T-helper 1 cell treated with Interleukin-12 subunit alpha and Interleukin-12 subunit beta and Interleukin-4 antibody, amounts not matched to agents 30 μg/mL and 1 μg/mL, for 36 hours (primary cell): ENCODE data around the gene ADRA1B.

Experiments
- H3K27ac Mint-ChIP-seq: one replicate; pipeline ENCODE4 v1.8.0; 2021; ENCODE audit warnings: mild to moderate bottlenecking, mixed read lengths
- H3K27me3 Mint-ChIP-seq: one replicate; pipeline ENCODE4 v1.8.0; 2021; ENCODE audit warnings: low read depth, mixed read lengths
- H3K36me3 Mint-ChIP-seq: one replicate; pipeline ENCODE4 v1.8.0; 2021; ENCODE audit warnings: low read depth, mixed read lengths
- H3K4me1 Mint-ChIP-seq: one replicate; pipeline ENCODE4 v1.8.0; 2021; ENCODE audit warnings: low read depth, mixed read lengths
- H3K4me3 Mint-ChIP-seq: one replicate; pipeline ENCODE4 v1.8.0; 2021; ENCODE audit warnings: mild to moderate bottlenecking, moderate library complexity, mixed read lengths
- H3K9me3 Mint-ChIP-seq: one replicate; pipeline ENCODE4 v1.8.0; 2021; ENCODE audit warnings: mixed read lengths

The ADRA1B gene

DNA sequence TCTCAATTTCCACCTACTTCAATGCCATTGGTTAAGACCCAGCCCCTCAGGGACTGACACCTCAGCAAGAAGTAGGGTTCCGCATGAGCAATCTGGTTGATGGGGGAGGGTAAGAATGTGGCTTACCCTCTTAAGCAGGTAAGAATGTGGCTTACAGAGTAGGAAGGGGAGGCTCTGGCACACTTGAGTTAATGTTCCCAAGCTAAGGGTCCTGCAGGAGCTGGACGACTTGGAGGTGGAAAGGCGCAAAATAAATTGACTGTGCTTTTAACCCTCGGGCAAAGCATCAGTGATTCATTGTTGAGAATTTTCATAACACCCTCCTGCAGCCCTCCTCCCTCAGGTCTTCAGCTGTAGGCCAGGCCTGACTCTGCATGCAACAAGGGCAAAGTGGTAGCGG lies 24.9 kb upstream of the ADRA1B start:
- Mint-ChIP-seq H3K4me3 (no peak overlapping the region), H3K4me1 (no peaks in the 10 kb centered on the region), H3K9me3 (no peaks in the 10 kb centered on the region), H3K36me3 (no peaks in the 10 kb centered on the region), H3K27me3 (no peaks in the 10 kb centered on the region), H3K27ac (no peak overlapping the region)

DNA sequence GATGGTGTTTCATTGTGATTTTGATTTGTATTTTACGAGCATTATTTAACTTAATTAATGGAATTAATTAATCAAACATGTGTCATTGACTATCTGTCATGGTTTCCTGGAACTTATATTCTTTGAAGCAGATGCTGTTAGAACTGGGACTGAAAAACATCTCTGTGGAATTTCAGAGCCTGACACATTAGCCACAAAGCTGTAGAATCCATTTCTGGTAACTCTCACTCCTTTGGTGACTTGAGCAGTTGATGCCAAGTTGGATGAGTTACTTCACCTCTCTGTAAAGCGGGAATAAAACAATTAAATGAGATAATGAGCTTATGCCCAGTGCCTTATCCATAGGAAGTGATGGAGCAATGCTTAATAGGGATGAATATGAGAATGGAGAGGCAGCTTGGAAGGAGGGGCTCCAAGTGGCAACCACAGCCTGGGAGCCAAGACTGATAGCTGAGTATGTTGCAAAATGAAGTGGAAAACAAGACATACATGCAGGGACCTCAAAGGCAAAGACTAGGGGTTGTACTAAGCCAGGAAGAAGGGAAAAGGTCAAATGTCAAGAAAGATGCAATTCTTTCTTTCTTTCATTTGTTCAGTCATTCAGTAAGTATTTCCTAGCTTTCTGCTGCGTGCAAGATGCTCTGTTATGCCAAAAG lies 23.1 kb upstream of the ADRA1B start:
- no peaks in the 10 kb centered on the region for H3K27me3 Mint-ChIP-seq
- H3K27ac Mint-ChIP-seq, result no peak overlapping the region
- no peaks in the 10 kb centered on the region for H3K9me3 Mint-ChIP-seq
- H3K4me1 Mint-ChIP-seq, result no peaks in the 10 kb centered on the region
- H3K36me3 Mint-ChIP-seq, result no peaks in the 10 kb centered on the region
- H3K4me3 Mint-ChIP-seq, result no peak overlapping the region

DNA sequence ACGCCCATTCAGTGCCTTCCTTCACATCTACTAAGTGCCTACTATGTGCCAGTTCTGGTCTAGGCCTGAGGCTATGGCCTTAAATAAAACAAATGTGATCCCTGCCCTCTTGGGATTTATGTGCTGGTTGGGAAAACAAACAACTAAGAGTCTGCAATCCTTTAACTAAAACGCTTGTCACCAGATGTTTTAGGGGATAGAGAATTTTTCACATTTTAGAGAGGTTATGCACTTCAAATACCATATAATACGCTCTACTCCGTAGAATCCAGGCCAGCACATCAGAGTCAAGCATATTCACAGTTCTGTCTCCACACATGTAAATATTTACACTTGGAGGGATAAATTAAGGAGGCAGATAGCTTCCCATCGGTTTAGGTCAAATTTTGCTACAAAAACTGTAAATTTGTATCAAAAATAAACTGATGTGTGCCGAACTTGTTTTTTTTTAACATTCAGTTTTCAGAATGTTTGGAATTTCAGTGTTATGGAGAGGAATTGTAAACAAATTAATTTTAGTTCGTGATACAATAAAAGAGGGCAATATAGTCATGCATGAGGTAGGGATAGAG lies 22.0 kb upstream of the ADRA1B start:
- H3K9me3 Mint-ChIP-seq, result no peaks in the 10 kb centered on the region

DNA sequence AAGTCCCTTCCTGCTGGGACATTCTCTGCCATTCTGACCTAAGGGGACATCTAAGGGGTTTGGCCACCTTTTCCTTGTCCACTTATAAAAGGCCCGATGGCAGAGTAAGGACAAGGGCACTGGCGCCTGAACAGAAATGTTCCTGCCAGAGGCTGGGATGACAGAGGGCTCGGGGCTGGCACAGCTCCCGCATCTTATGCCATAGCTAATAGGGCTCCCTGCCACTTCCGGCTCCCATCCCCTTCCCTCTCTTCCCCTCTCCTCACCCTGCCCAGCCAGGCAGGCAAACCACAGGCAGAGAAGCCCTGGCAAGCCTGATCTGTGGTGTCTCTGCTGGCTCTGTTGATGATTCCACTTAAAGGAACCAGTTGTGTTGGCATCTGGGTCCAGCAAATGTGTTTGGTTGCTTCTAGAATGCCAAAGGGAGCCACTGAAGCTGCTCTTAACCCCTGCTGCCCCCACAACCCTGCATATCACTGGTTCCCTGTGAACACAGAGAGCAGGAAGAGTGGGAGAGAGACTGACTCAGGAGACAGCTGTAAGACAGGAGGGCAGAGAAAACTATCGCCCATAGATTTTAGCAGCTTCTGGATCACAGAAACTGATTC lies 18.4 kb upstream of the ADRA1B start:
- Mint-ChIP-seq H3K9me3 (no peaks in the 10 kb centered on the region), H3K36me3 (no peaks in the 10 kb centered on the region), H3K4me3 (no peak overlapping the region), H3K27ac (no peak overlapping the region), H3K4me1 (peaks cover 4% of the 10 kb centered on the region), H3K27me3 (peaks cover 7% of the 10 kb centered on the region)

More for the DNA sequence above, 22.0 kb upstream of the ADRA1B start:
- H3K27me3 Mint-ChIP-seq, result peaks cover under 1% of the 10 kb centered on the region
- no peak overlapping the region for H3K4me3 Mint-ChIP-seq
- no peaks in the 10 kb centered on the region for H3K4me1 Mint-ChIP-seq
- no peak overlapping the region for H3K27ac Mint-ChIP-seq
- no peaks in the 10 kb centered on the region for H3K36me3 Mint-ChIP-seq

DNA sequence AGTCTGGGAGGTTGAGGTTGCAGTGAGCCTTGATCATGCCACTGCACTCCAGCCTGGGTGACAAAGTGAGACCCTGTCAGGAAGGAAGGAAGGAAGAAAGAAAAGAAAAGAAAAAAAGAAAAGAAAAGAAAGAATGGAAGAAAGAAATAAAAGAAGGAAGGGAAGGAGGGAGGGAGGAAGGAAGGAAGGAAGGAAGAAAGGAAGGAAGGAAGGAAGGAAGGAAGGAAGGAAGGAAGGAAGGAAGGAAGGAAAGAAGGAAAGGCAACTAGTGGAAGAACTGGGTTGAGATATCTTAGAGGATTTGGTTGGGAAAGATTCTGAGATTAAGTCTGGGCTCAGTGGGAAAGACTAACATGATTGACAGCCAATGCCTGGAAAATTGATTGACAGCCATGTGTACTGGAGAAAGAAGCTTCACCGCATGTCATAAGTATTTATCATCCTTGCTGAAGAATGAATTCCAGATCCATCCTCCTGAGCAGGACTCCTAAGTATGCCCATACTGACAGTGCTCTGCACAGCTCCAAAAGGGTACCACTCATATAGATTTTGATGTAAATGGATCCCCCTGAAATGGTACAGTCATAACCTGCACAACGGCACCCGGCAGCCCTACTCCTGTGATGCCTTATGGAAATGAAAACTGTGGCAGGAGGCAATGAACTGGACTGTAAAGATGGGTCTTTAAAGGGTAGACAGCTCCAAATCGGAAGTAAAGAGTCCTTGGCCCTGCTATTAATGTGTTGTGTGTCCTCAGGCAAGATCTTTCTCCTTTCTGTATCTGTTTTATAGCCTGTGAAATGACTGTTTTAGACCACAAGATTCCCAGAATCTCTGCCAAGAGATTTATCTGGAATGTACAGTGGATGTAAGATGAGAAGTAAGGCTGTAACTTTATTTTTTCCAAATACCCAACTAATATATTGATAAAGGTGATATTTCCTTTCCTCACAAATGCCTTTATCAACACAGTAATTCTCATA lies 16.9 kb upstream of the ADRA1B start:
- H3K4me1 Mint-ChIP-seq, result peaks cover 4% of the 10 kb centered on the region
- H3K27me3 Mint-ChIP-seq, result peaks cover 7% of the 10 kb centered on the region
- no peak overlapping the region for H3K27ac Mint-ChIP-seq
- no peaks in the 10 kb centered on the region for H3K9me3 Mint-ChIP-seq
- no peak overlapping the region for H3K4me3 Mint-ChIP-seq
- H3K36me3 Mint-ChIP-seq, result no peaks in the 10 kb centered on the region

DNA sequence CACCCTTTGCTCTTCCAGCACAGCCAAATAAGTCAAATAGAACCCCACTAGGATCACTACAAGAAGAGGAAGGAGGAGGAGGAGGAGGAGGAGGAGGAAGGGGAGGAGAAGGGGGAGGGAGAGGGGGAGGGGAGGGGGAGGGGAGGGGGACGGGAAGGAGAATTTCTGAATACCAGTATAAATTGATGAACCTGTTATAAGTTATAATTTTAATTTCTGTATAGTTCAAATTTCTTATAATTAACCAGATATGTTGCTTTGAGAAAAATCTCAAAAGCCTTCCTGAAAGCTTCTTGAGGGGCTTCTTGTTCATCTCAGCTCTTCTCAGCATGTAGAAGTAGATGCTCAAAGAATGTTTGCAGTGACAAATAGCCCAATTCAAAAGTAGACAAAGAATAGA lies 15.0 kb upstream of the ADRA1B start:
- Mint-ChIP-seq H3K9me3 (no peaks in the 10 kb centered on the region), H3K4me3 (no peak overlapping the region), H3K36me3 (no peaks in the 10 kb centered on the region), H3K27me3 (peaks cover 18% of the 10 kb centered on the region), H3K27ac (no peak overlapping the region), H3K4me1 (peaks cover 4% of the 10 kb centered on the region)

DNA sequence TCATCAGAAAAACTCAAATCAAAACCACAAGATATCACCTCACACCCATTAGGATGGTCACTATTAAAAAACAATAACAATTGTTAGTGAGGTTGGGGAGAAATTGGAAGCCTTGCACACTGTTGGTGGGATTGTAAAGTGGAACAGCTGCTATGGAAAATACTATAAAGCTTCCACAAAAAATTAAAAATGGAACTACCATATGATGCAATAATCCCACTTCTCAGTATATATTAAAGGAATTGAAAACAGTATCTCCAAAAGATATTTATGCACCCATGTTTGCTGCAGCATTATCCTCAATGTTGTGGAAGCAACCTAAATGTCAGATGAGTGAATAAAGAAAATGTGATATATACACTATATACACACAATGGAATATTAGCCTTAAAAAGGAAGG lies 14.5 kb upstream of the ADRA1B start:
- Mint-ChIP-seq H3K27ac (no peak overlapping the region), H3K4me3 (no peak overlapping the region), H3K27me3 (peaks cover 18% of the 10 kb centered on the region), H3K36me3 (no peaks in the 10 kb centered on the region), H3K4me1 (peaks cover 4% of the 10 kb centered on the region), H3K9me3 (no peaks in the 10 kb centered on the region)

DNA sequence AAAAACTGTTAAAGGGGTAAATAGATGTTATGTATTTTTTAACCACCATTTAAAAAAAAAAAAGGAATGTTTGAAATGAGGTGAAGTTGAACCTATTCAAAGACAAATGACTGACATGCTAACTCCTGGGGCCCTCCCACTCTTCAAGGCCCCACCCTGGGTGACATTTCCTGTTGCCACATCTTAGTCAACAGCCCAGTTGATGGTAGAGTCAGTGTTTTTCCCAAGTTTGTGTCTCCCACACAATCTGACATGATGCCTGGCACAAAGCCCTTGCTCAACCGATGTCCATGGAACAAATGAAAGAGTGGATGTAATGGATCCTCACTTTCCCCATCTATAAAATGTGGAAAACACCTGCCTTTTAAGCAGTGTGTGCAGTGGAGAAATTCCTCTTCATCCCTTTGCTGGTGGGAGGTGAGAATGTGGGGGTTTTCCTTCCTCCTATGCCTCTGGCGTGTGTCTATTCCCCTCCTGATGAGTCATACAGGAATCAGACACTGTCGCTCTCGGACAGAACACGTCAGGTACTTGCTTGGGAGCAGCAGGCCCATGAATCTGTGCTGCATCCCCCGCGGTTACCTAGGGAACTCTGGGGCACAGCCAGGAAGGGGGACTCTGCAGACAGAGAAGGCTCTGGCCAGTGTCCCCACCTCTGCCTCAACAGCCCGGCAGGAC lies 13.7 kb upstream of the ADRA1B start:
- Mint-ChIP-seq H3K4me1 (peaks cover 4% of the 10 kb centered on the region), H3K27me3 (peaks cover 18% of the 10 kb centered on the region)

DNA sequence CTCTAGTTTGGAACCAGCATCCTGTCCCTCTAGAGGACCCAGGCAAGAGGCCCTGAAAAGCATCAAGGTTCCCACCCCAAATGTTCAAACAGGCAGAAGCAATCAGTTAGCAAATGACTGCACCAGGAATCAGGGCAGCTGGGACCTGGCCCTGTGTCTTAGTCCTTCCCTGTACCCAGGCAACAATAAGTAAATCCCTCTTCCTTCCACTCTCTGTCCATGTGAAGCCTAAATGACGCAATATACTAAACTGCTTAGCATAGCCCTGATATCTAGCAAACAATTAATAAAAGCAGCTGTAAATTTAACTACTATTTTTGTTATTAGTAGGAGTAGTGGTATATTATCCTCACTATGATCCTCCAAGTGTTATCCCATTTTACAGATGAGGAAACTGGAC lies 13.2 kb upstream of the ADRA1B start:
- Mint-ChIP-seq H3K4me1 (peaks cover 4% of the 10 kb centered on the region), H3K27ac (no peak overlapping the region), H3K9me3 (no peaks in the 10 kb centered on the region), H3K4me3 (no peak overlapping the region), H3K36me3 (no peaks in the 10 kb centered on the region), H3K27me3 (peaks cover 24% of the 10 kb centered on the region)

More for the DNA sequence above, 13.7 kb upstream of the ADRA1B start:
- no peak overlapping the region for H3K4me3 Mint-ChIP-seq
- no peaks in the 10 kb centered on the region for H3K36me3 Mint-ChIP-seq
- H3K9me3 Mint-ChIP-seq, result no peaks in the 10 kb centered on the region
- no peak overlapping the region for H3K27ac Mint-ChIP-seq

DNA sequence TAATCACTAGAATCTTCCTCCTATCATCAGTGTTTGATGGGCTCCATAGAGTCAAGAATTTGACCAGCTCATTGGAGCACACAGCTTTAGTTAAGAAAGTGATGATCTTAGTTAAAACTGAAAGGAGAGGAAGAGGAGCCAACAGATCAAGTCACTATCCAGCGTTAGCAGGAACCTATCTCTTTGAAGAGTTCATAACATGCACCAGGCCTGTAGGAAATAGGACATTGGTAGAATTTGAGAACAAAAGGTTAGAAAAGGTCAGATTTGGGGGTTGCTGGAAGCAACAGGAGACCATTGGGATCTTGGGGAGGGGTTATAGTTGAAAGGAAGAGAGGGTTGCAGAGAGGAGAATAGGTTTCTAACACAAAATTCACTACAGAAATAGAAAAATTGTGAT lies 11.4 kb upstream of the ADRA1B start:
- Mint-ChIP-seq H3K27me3 (peaks cover 26% of the 10 kb centered on the region), H3K4me3 (no peak overlapping the region), H3K9me3 (no peaks in the 10 kb centered on the region), H3K27ac (no peak overlapping the region), H3K36me3 (no peaks in the 10 kb centered on the region), H3K4me1 (peaks cover under 1% of the 10 kb centered on the region)

DNA sequence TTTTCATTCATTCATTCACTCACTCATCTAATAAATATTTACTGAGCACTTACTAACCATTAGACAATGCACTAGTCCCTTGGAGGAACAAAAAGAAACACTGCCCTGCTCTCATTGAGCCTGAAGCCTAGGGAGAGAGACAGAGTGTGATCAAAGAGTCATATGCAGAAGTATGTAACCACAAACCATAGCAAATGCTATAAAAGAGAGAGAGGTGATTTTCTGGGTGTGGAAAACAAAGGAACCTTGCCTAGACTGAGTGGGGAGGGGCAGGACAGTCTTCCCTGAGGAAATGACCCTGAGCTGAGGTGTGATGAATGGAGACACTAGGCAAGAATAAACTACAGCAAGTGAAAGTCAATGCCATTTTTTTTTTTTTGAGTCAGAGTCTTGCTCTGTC lies 10.8 kb upstream of the ADRA1B start:
- Mint-ChIP-seq H3K27me3 (peaks cover 26% of the 10 kb centered on the region), H3K4me1 (no peaks in the 10 kb centered on the region), H3K4me3 (no peak overlapping the region), H3K36me3 (no peaks in the 10 kb centered on the region), H3K9me3 (no peaks in the 10 kb centered on the region), H3K27ac (no peak overlapping the region)

DNA sequence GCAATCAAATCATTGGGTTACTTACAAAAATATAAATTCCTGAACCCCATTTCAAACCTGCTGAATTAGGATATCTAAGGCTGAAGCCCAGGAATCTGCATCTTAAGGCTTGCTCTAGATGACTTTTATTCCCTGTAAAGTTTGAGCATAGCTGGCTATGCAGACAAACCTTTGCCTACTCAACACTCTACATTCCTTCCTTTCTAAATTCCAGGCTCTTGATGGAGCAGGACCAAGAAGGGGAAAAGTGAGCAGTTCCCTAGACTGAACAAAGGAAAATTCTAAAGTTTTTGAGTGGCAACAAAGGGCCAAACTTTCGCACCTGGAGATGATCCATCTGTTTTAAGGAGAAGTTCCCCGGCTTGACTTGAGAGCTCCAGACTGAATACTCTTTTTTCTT lies 9.8 kb upstream of the ADRA1B start:
- no peak overlapping the region for H3K27ac Mint-ChIP-seq
- no peak overlapping the region for H3K4me3 Mint-ChIP-seq
- H3K4me1 Mint-ChIP-seq, result no peaks in the 10 kb centered on the region
- H3K9me3 Mint-ChIP-seq, result no peaks in the 10 kb centered on the region
- no peaks in the 10 kb centered on the region for H3K36me3 Mint-ChIP-seq
- H3K27me3 Mint-ChIP-seq, result peaks cover 26% of the 10 kb centered on the region

DNA sequence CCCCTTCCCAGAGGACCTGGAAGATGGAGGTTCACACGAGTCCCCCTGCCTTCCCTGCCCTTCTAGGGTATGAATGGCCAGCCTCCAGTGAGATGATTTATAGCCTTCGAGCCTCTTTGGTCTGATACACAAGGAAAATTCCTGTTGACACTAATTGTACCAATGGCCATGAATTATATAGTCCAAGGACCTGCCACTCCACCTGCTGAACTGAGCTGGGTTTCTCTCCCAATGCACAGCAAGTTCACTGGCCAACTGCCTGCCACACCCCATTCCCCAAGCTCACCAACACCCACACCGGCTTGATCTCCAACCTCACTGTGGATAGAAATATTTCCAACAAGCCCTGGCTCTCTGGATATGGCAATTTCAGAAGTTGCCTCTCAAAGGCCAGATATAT lies 9.3 kb upstream of the ADRA1B start:
- Mint-ChIP-seq H3K4me1 (no peaks in the 10 kb centered on the region), H3K27me3 (peaks cover 29% of the 10 kb centered on the region), H3K4me3 (no peak overlapping the region), H3K36me3 (no peaks in the 10 kb centered on the region), H3K27ac (no peak overlapping the region), H3K9me3 (no peaks in the 10 kb centered on the region)
